Measurements from ENCODE around the gene PDSS2. TPM values are rescaled to one million over a fixed set of nuclear protein-coding genes. Genes with fewer than 3 reads are reported as not detected.

PDSS2 gene
- polyA plus RNA-seq, 1 of the 3 experiments (the other 2 are of a cell fraction) = 5.6 TPM

DNA sequence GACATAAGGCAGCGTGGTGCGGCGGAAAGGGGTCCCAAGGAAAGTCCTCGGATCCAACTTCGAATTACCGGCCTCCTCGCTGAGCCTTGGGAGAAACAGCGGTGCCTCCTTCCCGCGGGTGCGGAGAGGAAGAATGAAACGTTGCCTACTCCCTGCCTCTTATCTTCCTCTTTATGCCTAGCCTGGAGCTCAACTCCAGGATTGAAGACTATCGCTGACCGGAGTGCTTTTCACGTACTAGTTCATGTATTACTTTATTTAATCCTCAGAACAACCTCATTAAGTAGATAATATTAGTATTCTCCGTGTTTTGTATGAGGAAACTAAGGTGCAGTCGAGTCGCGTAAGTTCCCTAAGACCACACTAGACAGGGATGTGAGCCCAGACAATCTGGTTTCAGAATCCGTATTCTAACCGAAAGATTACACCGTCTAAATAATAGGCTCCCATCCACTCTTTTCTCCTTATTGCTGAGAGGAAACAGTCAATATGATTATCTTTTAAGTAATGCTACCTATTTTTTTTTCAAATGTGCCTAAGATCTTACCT, 793 bp upstream of the PDSS2 start:
- Histone ChIP-seq H3K4me1 (ENCODE audit: control insufficient read depth in 1 of 2, insufficient read depth in 2 of 2, low read depth in 1 of 2, low read length in 1 of 2) (peaks cover 5 to 8% of the 10 kb centered on the region in 2 experiments; a peak in 3 of 4 replicates), H3K9me3 (no peaks in the 10 kb centered on the region), H3K79me2 (ENCODE audit: insufficient read depth) (peaks cover 25% of the 10 kb centered on the region), H3F3A (replicated peaks; ENCODE audit: insufficient read depth) (peaks cover 5% of the 10 kb centered on the region), H3K36me3 (replicated peaks in 1 of 2; ENCODE audit: control insufficient read depth in 1 of 2, insufficient read depth in 2 of 2, low read length in 1 of 2) (no peaks in the 10 kb centered on the region), H3K9me2 (no peaks in the 10 kb centered on the region), H3K27me3 (ENCODE audit: insufficient read depth) (no peaks in the 10 kb centered on the region), H3K9ac (peak overlapping the region; percentile 76; the same call in 1 of the 2 replicates), H4K20me1 (ENCODE audit: insufficient read depth) (no peaks in the 10 kb centered on the region), H3K4me3 (ENCODE audit: low read depth in 2 of 2, low read length in 1 of 2) (peak overlapping the region; percentile 97 to 98), H3K27ac (ENCODE audit: low read depth in 2 of 2, low read length in 1 of 2) (peak overlapping the region in 1 of 2 experiments; percentile 87; a peak in 2 of 4 replicates), H3K4me2 (peak overlapping the region; percentile 83), H2AFZ (ENCODE audit: low read depth) (peak overlapping the region; percentile 97)
- POLR2A ChIA-PET = interaction anchor here (0.8 to 2.3 kb wide), 12 partner anchors 8 to 432 kb away, joined by 3 to 21 read pairs (median 4); partner anchors contain the start of gene MTRES1
- 68% methylated on average over 16 of the region's 22 CpGs for WGBS (ENCODE audit: low lambda C conversion rate)
- CTCF ChIA-PET = interaction anchor here (0.6 to 3.3 kb wide), 14 partner anchors 9 to 211 kb away, joined by 3 to 35 read pairs (median 4); partner anchors contain the start of gene SOBP
- no peak for DNase-seq
- TF ChIP-seq, protein P1, sequence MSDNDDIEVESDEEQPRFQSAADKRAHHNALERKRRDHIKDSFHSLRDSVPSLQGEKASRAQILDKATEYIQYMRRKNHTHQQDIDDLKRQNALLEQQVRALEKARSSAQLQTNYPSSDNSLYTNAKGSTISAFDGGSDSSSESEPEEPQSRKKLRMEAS (IDR thresholded peaks at IDR 0.05; ENCODE audit: low read depth) = no peak
- TF ChIP-seq GATA2 (CRISPR knock-in tag; IDR thresholded peaks at IDR 0.05) (peak; percentile 11; the same call in 1 of the 2 replicates), FOXJ3 (CRISPR knock-in tag; IDR thresholded peaks at IDR 0.05) (no peak)

DNA sequence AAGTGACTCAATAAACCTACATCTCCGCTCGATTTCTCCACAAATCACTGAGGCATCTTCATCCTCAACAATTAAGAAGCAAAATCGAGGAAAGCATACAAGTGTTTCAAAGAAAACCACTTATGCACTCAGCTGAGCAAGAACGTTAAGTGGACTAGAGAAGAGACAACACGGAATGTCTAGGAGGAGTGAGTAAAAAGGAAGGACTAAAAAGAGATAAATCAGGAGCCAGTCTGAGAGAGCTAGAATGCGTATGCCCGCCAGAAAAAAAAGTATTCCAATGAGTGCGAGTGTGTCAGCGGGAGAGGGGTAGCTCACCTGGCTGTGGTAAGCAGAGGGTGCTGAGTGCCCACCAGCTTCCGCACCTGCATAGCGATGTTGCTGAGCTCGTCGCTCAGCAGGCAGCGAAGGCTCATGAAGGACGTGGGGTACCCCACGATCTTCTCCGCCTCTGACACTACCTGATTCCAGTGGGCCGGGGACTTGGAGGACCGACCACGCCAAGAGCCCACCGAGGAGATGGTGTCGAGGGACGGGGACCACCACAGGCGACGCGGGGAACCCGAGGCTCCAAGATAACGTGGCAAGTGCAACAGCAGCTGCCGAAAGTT, 587 bp downstream of the PDSS2 start:
- ChIA-PET POLR2A (interaction anchor here (0.5 to 2.3 kb wide), 15 partner anchors 9 to 431 kb away, joined by 3 to 21 read pairs (median 3); partner anchors contain the start of gene MTRES1), CTCF (interaction anchor here (0.6 to 3.3 kb wide), 15 partner anchors 11 to 699 kb away, joined by 3 to 35 read pairs (median 4); partner anchors contain the start of gene SOBP)
- Histone ChIP-seq H4K20me1 (ENCODE audit: insufficient read depth) (no peaks in the 10 kb centered on the region), H2AFZ (ENCODE audit: low read depth) (peak overlapping the region; percentile 97), H3F3A (replicated peaks; ENCODE audit: insufficient read depth) (peaks cover 5% of the 10 kb centered on the region), H3K79me2 (ENCODE audit: insufficient read depth) (peaks cover 37% of the 10 kb centered on the region), H3K27me3 (ENCODE audit: insufficient read depth) (no peaks in the 10 kb centered on the region), H3K9me3 (no peaks in the 10 kb centered on the region), H3K4me2 (peak overlapping the region; percentile 83), H3K9me2 (no peaks in the 10 kb centered on the region), H3K4me3 (ENCODE audit: low read depth in 2 of 2, low read length in 1 of 2) (peak overlapping the region; percentile 97 to 98), H3K36me3 (replicated peaks in 1 of 2; ENCODE audit: control insufficient read depth in 1 of 2, insufficient read depth in 2 of 2, low read length in 1 of 2) (no peaks in the 10 kb centered on the region), H3K9ac (peak overlapping the region; percentile 76), H3K27ac (ENCODE audit: low read depth in 2 of 2, low read length in 1 of 2) (peak overlapping the region; percentile 46 to 81; a peak in 3 of 4 replicates), H3K4me1 (ENCODE audit: control insufficient read depth in 1 of 2, insufficient read depth in 2 of 2, low read depth in 1 of 2, low read length in 1 of 2) (peaks cover 5 to 8% of the 10 kb centered on the region in 2 experiments; a peak in 3 of 4 replicates)
- WGBS (ENCODE audit: low lambda C conversion rate) = 3% methylated on average over 18 of the region's 29 CpGs
- DNase-seq = no peak
- TF ChIP-seq, protein P2, sequence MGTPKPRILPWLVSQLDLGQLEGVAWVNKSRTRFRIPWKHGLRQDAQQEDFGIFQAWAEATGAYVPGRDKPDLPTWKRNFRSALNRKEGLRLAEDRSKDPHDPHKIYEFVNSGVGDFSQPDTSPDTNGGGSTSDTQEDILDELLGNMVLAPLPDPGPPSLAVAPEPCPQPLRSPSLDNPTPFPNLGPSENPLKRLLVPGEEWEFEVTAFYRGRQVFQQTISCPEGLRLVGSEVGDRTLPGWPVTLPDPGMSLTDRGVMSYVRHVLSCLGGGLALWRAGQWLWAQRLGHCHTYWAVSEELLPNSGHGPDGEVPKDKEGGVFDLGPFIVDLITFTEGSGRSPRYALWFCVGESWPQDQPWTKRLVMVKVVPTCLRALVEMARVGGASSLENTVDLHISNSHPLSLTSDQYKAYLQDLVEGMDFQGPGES (IDR thresholded peaks at IDR 0.05; ENCODE audit: low read depth, low read length) = no peak
- TF ChIP-seq MEF2A (IDR thresholded peaks at IDR 0.05; ENCODE audit: borderline replicate concordance, low read depth) = no peak
- no peak for TF ChIP-seq RCOR1 (IDR thresholded peaks at IDR 0.05; ENCODE audit: low read length)
- TF ChIP-seq, protein P3, sequence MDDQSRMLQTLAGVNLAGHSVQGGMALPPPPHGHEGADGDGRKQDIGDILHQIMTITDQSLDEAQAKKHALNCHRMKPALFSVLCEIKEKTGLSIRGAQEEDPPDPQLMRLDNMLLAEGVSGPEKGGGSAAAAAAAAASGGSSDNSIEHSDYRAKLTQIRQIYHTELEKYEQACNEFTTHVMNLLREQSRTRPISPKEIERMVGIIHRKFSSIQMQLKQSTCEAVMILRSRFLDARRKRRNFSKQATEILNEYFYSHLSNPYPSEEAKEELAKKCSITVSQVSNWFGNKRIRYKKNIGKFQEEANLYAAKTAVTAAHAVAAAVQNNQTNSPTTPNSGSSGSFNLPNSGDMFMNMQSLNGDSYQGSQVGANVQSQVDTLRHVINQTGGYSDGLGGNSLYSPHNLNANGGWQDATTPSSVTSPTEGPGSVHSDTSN (IDR thresholded peaks at IDR 0.05) = no peak
- no peak for TF ChIP-seq GATA2 (CRISPR knock-in tag; IDR thresholded peaks at IDR 0.05)
- TF ChIP-seq, protein P1 (IDR thresholded peaks at IDR 0.05; ENCODE audit: low read depth) = no peak
- TF ChIP-seq, protein P4, sequence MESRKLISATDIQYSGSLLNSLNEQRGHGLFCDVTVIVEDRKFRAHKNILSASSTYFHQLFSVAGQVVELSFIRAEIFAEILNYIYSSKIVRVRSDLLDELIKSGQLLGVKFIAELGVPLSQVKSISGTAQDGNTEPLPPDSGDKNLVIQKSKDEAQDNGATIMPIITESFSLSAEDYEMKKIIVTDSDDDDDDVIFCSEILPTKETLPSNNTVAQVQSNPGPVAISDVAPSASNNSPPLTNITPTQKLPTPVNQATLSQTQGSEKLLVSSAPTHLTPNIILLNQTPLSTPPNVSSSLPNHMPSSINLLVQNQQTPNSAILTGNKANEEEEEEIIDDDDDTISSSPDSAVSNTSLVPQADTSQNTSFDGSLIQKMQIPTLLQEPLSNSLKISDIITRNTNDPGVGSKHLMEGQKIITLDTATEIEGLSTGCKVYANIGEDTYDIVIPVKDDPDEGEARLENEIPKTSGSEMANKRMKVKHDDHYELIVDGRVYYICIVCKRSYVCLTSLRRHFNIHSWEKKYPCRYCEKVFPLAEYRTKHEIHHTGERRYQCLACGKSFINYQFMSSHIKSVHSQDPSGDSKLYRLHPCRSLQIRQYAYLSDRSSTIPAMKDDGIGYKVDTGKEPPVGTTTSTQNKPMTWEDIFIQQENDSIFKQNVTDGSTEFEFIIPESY (IDR thresholded peaks at IDR 0.05; ENCODE audit: borderline replicate concordance, low read depth) = no peak
- no peak for TF ChIP-seq RFX5 (IDR thresholded peaks at IDR 0.05; ENCODE audit: low read length)
- TF ChIP-seq EP300 (IDR thresholded peaks at IDR 0.05; ENCODE audit: borderline replicate concordance in 1 of 2, low read depth in 1 of 2, low read length in 1 of 2) = no peak
- no peak for TF ChIP-seq POLR2AphosphoS5 (IDR thresholded peaks at IDR 0.05; ENCODE audit: low read depth, low read length)
- TF ChIP-seq MXI1 (IDR thresholded peaks at IDR 0.05; ENCODE audit: low read depth, low read length) = no peak
- no peak for TF ChIP-seq FOXM1 (IDR thresholded peaks at IDR 0.05; ENCODE audit: low read depth)
- TF ChIP-seq ELF1 (IDR thresholded peaks at IDR 0.05) = no peak
- TF ChIP-seq SMC3 (IDR thresholded peaks at IDR 0.05; ENCODE audit: low read depth, low read length) = no peak
- no peak for TF ChIP-seq YY1 (IDR thresholded peaks at IDR 0.05; ENCODE audit: low read depth)
